Stimulated activated CD4-positive, alpha-beta T cell treated with anti-CD3 and anti-CD28 coated beads, TNF-alpha, amount 100 ng/mL, for 4 hours (primary cell): ENCODE measurements around the gene TSHZ1.

Experiments used
- DNase-seq, 3 experiments: peaks; one replicate each; pipeline ENCODE4 v3.0.0-alpha.2; 2020; ENCODE audit warnings: low read depth in 3 of 3

TSHZ1 gene

GRCh38 chr18:75221397-75221796 lies 10.8 kb downstream of the TSHZ1 start:
- DNase-seq = no peak

DNA sequence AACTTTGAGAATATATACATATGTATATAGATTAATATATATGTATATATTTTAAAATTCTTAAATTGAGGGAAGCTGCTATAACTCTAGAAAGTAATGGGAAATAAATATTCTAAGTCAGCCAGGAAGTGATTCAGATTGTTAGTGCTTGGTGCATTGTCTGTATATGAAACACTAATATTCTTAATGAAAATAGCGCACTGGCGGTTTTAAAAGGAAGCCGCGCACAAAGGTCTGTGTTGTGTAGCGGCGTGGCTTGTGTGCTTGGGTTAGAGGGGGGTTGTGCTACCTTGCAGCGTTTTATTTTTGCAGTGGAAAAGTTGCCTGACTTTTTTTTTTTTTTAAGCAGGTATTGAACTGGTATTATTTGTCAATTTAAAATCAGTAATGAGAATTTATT lies 11.3 kb downstream of the TSHZ1 start:
- no peak for DNase-seq

- DNase-seq = no peak
Measured at GRCh38 chr18:75222407-75222806, 11.8 kb downstream of the TSHZ1 start.

DNA sequence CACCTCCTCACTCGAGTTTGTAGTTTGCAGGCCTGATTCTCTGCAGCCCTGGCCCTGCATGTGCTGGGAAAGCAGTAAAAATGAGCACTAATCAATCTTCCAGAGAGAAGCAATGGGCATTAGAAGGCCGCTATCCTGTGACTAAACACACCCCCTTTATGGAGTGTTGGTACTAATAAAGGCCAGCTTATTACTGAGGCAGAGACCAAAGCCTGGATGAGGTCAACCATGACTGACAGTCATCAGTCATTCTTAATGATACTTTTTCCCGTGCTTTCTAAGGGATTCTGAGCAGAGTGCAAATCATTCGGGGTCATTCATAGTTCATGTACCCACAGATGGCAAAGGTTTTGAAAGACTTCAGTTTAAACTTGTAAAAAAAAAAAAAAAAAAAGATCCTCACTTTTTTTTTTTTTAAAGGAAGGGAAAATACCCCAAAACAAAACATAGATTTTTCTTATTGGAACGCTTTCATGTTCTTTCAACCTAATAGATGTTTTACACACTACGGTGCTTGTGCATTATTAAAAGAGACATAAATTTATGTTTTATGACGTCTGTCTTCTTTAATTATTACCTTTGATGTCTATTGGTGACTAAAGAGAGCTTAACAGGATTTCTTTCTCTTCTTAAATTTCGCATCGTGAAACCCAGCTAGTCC lies 13.2 kb downstream of the TSHZ1 start:
- no peak for DNase-seq

GRCh38 chr18:75226286-75226955 lies 15.8 kb downstream of the TSHZ1 start:
- DNase-seq = no peak

GRCh38 chr18:75226956-75227316 lies 16.3 kb downstream of the TSHZ1 start:
- no peak for DNase-seq

GRCh38 chr18:75227535-75228296 lies 17.1 kb downstream of the TSHZ1 start:
- no peak for DNase-seq

GRCh38 chr18:75228967-75229366 lies 18.4 kb downstream of the TSHZ1 start:
- no peak for DNase-seq

DNA sequence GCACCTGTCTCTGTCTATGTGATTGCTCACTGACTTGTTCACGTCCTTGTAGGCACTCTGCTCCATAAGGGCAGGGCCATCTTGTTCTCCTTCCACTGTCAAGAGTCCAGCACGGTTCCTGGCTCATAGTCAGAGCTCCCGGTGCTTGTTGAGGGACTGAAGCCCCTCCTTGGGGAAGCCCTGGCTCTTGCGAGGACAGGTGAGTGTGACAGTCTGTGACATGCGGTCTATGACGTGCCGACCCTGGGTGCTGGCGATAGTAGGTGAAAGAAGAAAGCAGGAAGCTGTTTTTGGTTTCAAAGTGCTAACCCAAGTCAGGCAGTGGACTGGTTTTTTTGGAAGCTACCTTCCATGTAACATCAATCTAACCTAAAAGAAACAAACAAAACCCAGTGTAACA lies 18.8 kb downstream of the TSHZ1 start:
- no peak for DNase-seq

GRCh38 chr18:75230163-75231052 lies 19.8 kb downstream of the TSHZ1 start:
- DNase-seq = no peak

GRCh38 chr18:75231053-75231406 lies 20.4 kb downstream of the TSHZ1 start:
- no peak for DNase-seq

DNA sequence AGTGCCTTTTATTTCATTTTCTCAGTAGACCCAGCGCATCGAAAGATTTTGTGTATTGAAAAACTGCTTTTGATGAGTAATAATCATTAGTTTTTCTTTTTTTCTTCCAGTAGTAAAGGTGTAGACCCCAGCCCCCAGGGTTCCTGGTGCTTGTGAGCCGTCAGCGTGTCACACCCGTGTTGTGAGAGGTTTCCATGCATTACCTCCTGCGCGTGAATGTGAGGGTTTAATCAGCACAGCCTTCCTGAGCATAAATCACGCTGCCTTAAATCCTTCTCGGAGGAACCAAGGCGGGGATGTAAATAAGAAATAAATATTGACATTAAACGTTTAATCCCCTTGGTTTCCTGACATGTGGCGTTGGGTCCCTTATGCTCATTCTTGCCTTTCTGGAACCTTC lies 24.3 kb downstream of the TSHZ1 start:
- DNase-seq = no peak

DNA sequence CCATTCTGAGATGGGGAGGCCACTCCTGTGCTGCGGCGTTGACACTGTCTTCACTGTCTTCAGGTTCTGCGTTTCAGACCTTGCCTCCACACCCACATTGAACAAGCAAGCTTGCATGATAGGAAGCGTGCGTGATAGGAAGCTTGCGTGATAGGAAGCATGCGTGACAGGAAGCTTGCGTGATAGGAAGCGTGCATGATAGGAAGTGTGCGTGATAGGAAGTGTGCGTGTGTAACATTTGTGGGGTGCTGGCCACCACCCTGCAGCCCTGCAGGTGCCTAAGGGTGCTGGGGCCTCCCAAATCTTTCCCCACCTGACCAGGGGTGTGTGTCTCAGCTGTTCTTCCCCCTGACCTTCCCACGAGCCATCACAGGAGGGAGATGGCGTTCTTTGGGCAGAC lies 25.3 kb downstream of the TSHZ1 start:
- DNase-seq = no peak

DNA sequence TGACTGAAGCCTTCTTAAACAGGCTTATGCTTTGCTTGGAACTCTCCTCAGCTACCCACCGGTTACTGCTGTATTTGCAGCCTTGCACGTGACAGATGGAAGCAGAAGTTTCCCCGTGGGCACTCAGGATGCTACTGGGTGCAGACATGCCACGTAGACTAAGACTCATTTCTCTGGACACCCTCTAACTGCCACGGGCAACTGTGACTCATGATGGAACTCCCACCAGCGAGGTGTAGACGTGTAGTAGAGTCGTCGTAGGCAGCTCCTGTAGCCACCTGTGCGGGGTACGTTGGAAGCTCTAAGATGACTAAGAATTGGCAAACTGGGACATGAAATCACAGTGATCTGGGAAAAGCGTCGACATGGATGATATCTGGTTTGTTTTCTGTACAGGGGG lies 27.5 kb downstream of the TSHZ1 start:
- no peak for DNase-seq

- DNase-seq = no peak
Measured at GRCh38 chr18:75238786-75239185, 28.2 kb downstream of the TSHZ1 start.

DNA sequence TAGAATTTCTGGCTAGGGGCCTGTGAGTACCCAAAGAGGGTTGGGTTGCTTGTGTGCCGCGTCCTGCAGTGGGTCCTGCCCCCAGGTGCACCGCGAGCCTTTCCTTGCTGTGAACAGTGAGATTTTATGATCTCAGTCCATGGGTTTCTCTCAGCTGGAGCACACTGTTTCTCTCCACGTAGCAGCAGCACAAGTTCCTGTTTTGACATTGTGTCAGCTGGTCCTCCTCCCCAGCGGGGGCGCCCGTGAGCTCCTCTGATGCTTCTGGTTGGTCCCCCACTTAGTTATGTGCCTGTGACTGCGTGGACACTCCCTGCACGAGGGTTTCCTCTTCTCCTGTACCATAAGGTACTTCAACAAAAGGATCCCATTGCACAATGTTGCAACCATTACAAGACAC lies 29.8 kb downstream of the TSHZ1 start:
- DNase-seq = no peak

- no peak for DNase-seq
Measured at GRCh38 chr18:75241705-75242104, 31.1 kb downstream of the TSHZ1 start.

GRCh38 chr18:75244351-75245313 lies 34.0 kb downstream of the TSHZ1 start:
- no peak for DNase-seq

- DNase-seq = no peak
Measured at GRCh38 chr18:75246721-75247610, 36.4 kb downstream of the TSHZ1 start.
